H1 (cell line): Measurements from ENCODE around the gene DNAL1. TPM values are rescaled to one million over a fixed set of nuclear protein-coding genes. Genes with fewer than 3 reads are reported as not detected.

ENCODE experiments used
- CTCF ChIA-PET: fragments of 300-600 bp; sonication (Branson Sonifier 250); formaldehyde crosslinking; loops from one replicate; lab custom pipeline; 2021; ENCODE audit not compliant: partially characterized antibody; lab: Charles Lee
- POLR2A ChIA-PET: fragments of 300-600 bp; sonication (Branson Sonifier 250); formaldehyde crosslinking; loops from one replicate; lab custom pipeline; 2021; ENCODE audit warnings: inconsistent platforms; ENCODE audit not compliant: partially characterized antibody; lab: Charles Lee
- DNase-seq, 2 experiments: peaks; one replicate each; pipeline versions ENCODE4 v3.0.0 to v3.0.0-alpha.2; 2010 to 2022; ENCODE audit warnings: low spot score in 2 of 2, low read depth in 1 of 2, mixed read lengths in 1 of 2
- FAIRE-seq: peaks from 2 replicates; lab custom pipeline; 2011; peaks lifted over from hg19 to GRCh38; lab: Jason Lieb, UNC
- H2AFZ ChIP-seq: 2 replicates; pipeline ENCODE4 v1.8.1; 2012; ENCODE audit warnings: low read length, inconsistent platforms
- H2AK5ac ChIP-seq: 2 replicates; pipeline ENCODE4 v1.6.1; 2013; ENCODE audit warnings: low read depth, low read length
- H2BK120ac ChIP-seq: replicated peaks from 2 replicates; pipeline ENCODE3; 2013; ENCODE audit warnings: low read depth, low read length, inconsistent platforms
- H2BK12ac ChIP-seq: 2 replicates; pipeline ENCODE4 v1.6.1; 2013; ENCODE audit warnings: low read depth, low read length
- H2BK15ac ChIP-seq: 2 replicates; pipeline ENCODE4 v1.6.1; 2013; ENCODE audit warnings: low read length
- H2BK20ac ChIP-seq: 2 replicates; pipeline ENCODE4 v1.6.1; 2013; ENCODE audit warnings: low read length
- H2BK5ac ChIP-seq: 2 replicates; pipeline ENCODE4 v1.6.1; 2013; ENCODE audit warnings: low read depth, low read length
- H3K14ac ChIP-seq: 2 replicates; pipeline ENCODE4 v1.6.1; 2013; ENCODE audit warnings: inconsistent platforms; ENCODE audit not compliant: insufficient read length
- H3K18ac ChIP-seq: 2 replicates; pipeline ENCODE4 v1.6.1; 2013; ENCODE audit warnings: low read length; ENCODE audit errors: extremely low read depth
- H3K23ac ChIP-seq: 2 replicates; pipeline ENCODE4 v1.6.1; 2013; ENCODE audit warnings: inconsistent platforms; ENCODE audit not compliant: insufficient read length
- H3K23me2 ChIP-seq: 2 replicates; pipeline ENCODE4 v1.6.1; 2013; ENCODE audit warnings: low read depth, low read length
- H3K27ac ChIP-seq: 2 replicates; pipeline ENCODE4 v1.6.1; 2011; ENCODE audit warnings: low read depth, low read length, inconsistent platforms
- H3K27me3 ChIP-seq, 4 experiments: replicated peaks in 1 of 4; 1 replicate in 1 of 4; 2 replicates in 3 of 4; pipeline versions ENCODE4 v1.6.1 to v1.8.1; 2011 to 2013; ENCODE audit warnings: low read length in 3 of 4, mild to moderate bottlenecking in 3 of 4, inconsistent platforms in 2 of 4, mixed read lengths in 2 of 4, moderate library complexity in 1 of 4; ENCODE audit not compliant: control insufficient read depth in 3 of 4, insufficient read depth in 3 of 4; ENCODE audit errors: extremely low read depth in 1 of 4
- H3K36me3 ChIP-seq, 4 experiments: 2 replicates each; pipeline versions ENCODE4 v1.6.1 to v1.8.1; 2011 to 2013; ENCODE audit warnings: mild to moderate bottlenecking in 4 of 4, low read length in 3 of 4, moderate library complexity in 2 of 4, control low read depth in 1 of 4, inconsistent platforms in 1 of 4; ENCODE audit not compliant: insufficient read depth in 4 of 4, control insufficient read depth in 2 of 4
- H3K4ac ChIP-seq: replicated peaks from 2 replicates; pipeline ENCODE3; 2013; ENCODE audit warnings: low read length, low read depth, mixed read lengths, inconsistent platforms; ENCODE audit not compliant: insufficient read length
- H3K4me1 ChIP-seq, 4 experiments: replicated peaks in 1 of 4; 1 replicate in 1 of 4; 2 replicates in 3 of 4; pipeline versions ENCODE4 v1.6.1 to v1.8.1; 2011 to 2013; ENCODE audit warnings: low read length in 3 of 4, inconsistent platforms in 2 of 4, mixed read lengths in 1 of 4; ENCODE audit not compliant: insufficient read depth in 4 of 4, control insufficient read depth in 3 of 4
- H3K4me2 ChIP-seq, 2 experiments: 2 replicates each; pipeline versions ENCODE4 v1.6.1 to v1.8.1; 2011 to 2013; ENCODE audit warnings: low read depth in 2 of 2, low read length in 2 of 2, control low read depth in 1 of 2, inconsistent platforms in 1 of 2, mild to moderate bottlenecking in 1 of 2; ENCODE audit not compliant: insufficient read depth in 1 of 2
- H3K4me3 ChIP-seq, 4 experiments: fragments of 200-600, 300-600 bp in 1 of 4; sonication (generic), shearing (Covaris generic), sonication (Bioruptor Twin) in 1 of 4; 2 replicates each; pipeline versions ENCODE4 v1.5.1 to v1.8.1; 2011 to 2016; ENCODE audit warnings: low read length in 4 of 4, low read depth in 3 of 4, control low read depth in 2 of 4, inconsistent platforms in 2 of 4, mild to moderate bottlenecking in 2 of 4, mixed read lengths in 1 of 4, moderate library complexity in 1 of 4; ENCODE audit not compliant: insufficient read depth in 2 of 4; ENCODE audit errors: extremely low read depth in 1 of 4
- H3K56ac ChIP-seq: replicated peaks from 2 replicates; pipeline ENCODE3; 2013; ENCODE audit warnings: low read depth, mild to moderate bottlenecking, mixed read lengths, low read length, inconsistent platforms; ENCODE audit not compliant: insufficient read length
- H3K79me1 ChIP-seq: 2 replicates; pipeline ENCODE4 v1.6.1; 2013; ENCODE audit warnings: low read depth, low read length, control low read depth
- H3K79me2 ChIP-seq, 2 experiments: 2 replicates each; pipeline versions ENCODE4 v1.6.1 to v1.8.1; 2012 to 2013; ENCODE audit warnings: low read length in 2 of 2, mild to moderate bottlenecking in 2 of 2, inconsistent platforms in 1 of 2; ENCODE audit not compliant: insufficient read depth in 2 of 2, control insufficient read depth in 1 of 2
- H3K9ac ChIP-seq, 4 experiments: replicated peaks in 1 of 4; 1 replicate in 1 of 4; 2 replicates in 3 of 4; pipeline versions ENCODE4 v1.6.1 to v1.8.1; 2011 to 2013; ENCODE audit warnings: low read depth in 3 of 4, low read length in 3 of 4, control low read depth in 2 of 4, mild to moderate bottlenecking in 2 of 4, moderate library complexity in 2 of 4, inconsistent platforms in 1 of 4; ENCODE audit errors: extremely low read depth in 1 of 4
- H3K9me3 ChIP-seq, 2 experiments: 2 replicates each; pipeline versions ENCODE4 v1.6.1 to v1.8.1; 2012 to 2013; ENCODE audit warnings: mild to moderate bottlenecking in 2 of 2, moderate library complexity in 2 of 2, control low read depth in 1 of 2, inconsistent platforms in 1 of 2, low read depth in 1 of 2, low read length in 1 of 2, mixed read lengths in 1 of 2; ENCODE audit not compliant: insufficient read depth in 2 of 2
- H4K20me1 ChIP-seq, 2 experiments: replicated peaks in 1 of 2; 2 replicates each; pipeline versions ENCODE3 to v1.8.1; 2011 to 2013; ENCODE audit warnings: inconsistent platforms in 2 of 2, low read length in 2 of 2, mild to moderate bottlenecking in 1 of 2; ENCODE audit not compliant: insufficient read depth in 2 of 2, control insufficient read depth in 1 of 2
- H4K5ac ChIP-seq: 2 replicates; pipeline ENCODE4 v1.6.1; 2013; ENCODE audit warnings: low read length, low read depth, mixed read lengths, inconsistent platforms; ENCODE audit not compliant: insufficient read length
- H4K8ac ChIP-seq: 2 replicates; pipeline ENCODE4 v1.8.0; 2013; ENCODE audit warnings: mild to moderate bottlenecking, moderate library complexity, low read length, inconsistent platforms; ENCODE audit not compliant: insufficient read depth; ENCODE audit errors: extremely low read depth
- H4K91ac ChIP-seq: replicated peaks from 2 replicates; pipeline ENCODE3; 2013; ENCODE audit warnings: low read length, mixed read lengths, inconsistent platforms; ENCODE audit not compliant: insufficient read length
- BCL11A ChIP-seq, 2 experiments: IDR thresholded peaks; one replicate each; pipeline ENCODE4 v1.6.1; 2011; ENCODE audit warnings: low read depth in 2 of 2, low read length in 2 of 2, mild to moderate bottlenecking in 2 of 2
- JUND ChIP-seq: IDR thresholded peaks from 2 replicates; pipeline ENCODE4 v1.6.1; 2011; ENCODE audit warnings: mild to moderate bottlenecking, improper control_type of control experiment, low read length
- SP2 ChIP-seq: IDR thresholded peaks from 2 replicates; pipeline ENCODE4 v1.6.1; 2012; ENCODE audit warnings: mild to moderate bottlenecking, low read length, inconsistent platforms
- WGBS, 2 experiments: shearing (Covaris generic) in 1 of 2; methylation state at CpG; one replicate each; pipeline versions ENCODE4 v1.1.6 to v1.1.7; 2013 to 2015; ENCODE audit warnings: low lambda C conversion rate in 2 of 2, mixed read lengths in 2 of 2, inconsistent platforms in 1 of 2, low coverage in 1 of 2, missing lambda C conversion rate in 1 of 2; ENCODE audit not compliant: insufficient replicate concordance in 2 of 2, insufficient coverage in 1 of 2, insufficient read length in 1 of 2; ENCODE audit errors: extremely low coverage in 1 of 2, missing lambda C conversion rate in 1 of 2; 5-methylcytosine and 5-hydroxymethylcytosine counted together
- polyA plus RNA-seq, 7 experiments: library from polyadenylated mRNA; depleted of rRNA in 3 of 7; stranded (reverse) in 5 of 7; unstranded in 2 of 7; fragments of >200 nt in 5 of 7; fragments of 200-250 nt in 2 of 7; gene quantifications; 1 replicate in 5 of 7; 2 replicates in 1 of 7; 4 replicates in 1 of 7; pipeline versions ENCODE4 v1.2.1 to v1.2.3, GENCODE V29; 2011 to 2013; ENCODE audit warnings: missing spikeins in 2 of 7, mixed read lengths in 2 of 7
- total RNA-seq: library from RNA; stranded (reverse); fragmentation: NEBNext Ultra II Directional; extraction: Animal tissue kit (Norgen Biotek cat#: 25700); gene quantifications from 2 replicates; pipeline ENCODE4 v1.2.1, GENCODE V29; 2021

Gene DNAL1
- total and polyA plus RNA-seq, 2 of the 8 experiments (the other 6 are each of a cell fraction or from before 2014, with no cell fraction given), result 2.8 to 16.8 TPM

- Histone ChIP-seq H2BK5ac (no peak overlapping the region), H4K8ac (no peak overlapping the region), H4K5ac (no peak overlapping the region), H2AK5ac (no peak overlapping the region), H4K20me1 (no peaks in the 10 kb centered on the region), H3K27ac (no peak overlapping the region), H3K36me3 (no peaks in the 10 kb centered on the region), H3K56ac (no peak overlapping the region), H2AFZ (no peak overlapping the region), H3K18ac (no peak overlapping the region), H3K14ac (no peak overlapping the region), H3K23me2 (no peaks in the 10 kb centered on the region), H3K4me1 (no peaks in the 10 kb centered on the region), H3K23ac (no peak overlapping the region), H3K4me2 (no peak overlapping the region), H3K9ac (no peak overlapping the region), H3K79me1 (no peaks in the 10 kb centered on the region), H2BK15ac (no peak overlapping the region), H4K91ac (no peak overlapping the region), H3K27me3 (no peaks in the 10 kb centered on the region), H2BK12ac (no peak overlapping the region), H3K79me2 (no peaks in the 10 kb centered on the region)
- no peak for DNase-seq
- POLR2A ChIA-PET, result no interaction called here
- WGBS, 2 experiments, result 90% methylated on average over 4 of the region's 4 CpGs; no CpG with 5 or more reads in 1 of the 2 experiments
- no peak for FAIRE-seq
- TF ChIP-seq BCL11A (IDR thresholded peaks at IDR 0.05; ENCODE audit: low read depth in 2 of 2, low read length in 2 of 2), result no peak
- no peak for TF ChIP-seq SP2
- no peak for TF ChIP-seq JUND
- TF ChIP-seq, all 59 proteins: peak for 0
- H3K9me3 ChIP-seq, result no peaks in the 10 kb centered on the region
- no peak overlapping the region for H2BK20ac ChIP-seq
- CTCF ChIA-PET, result interaction anchor here (0.6 to 4.0 kb wide), 2 partner anchors 9 to 359 kb away, joined by 3 to 11 read pairs; no protein-coding TSS in a partner anchor
- no peak overlapping the region for H2BK120ac ChIP-seq
- no peak overlapping the region for H3K4me3 ChIP-seq
- H3K4ac ChIP-seq, result no peak overlapping the region
These were observed 33.9 kb downstream of the DNAL1 start for GRCh38 chr14:73678698-73679097.
